ENCODE data around the gene DCAF17.
"Not testable (repeated sequence)": the region's sequence is repeated elsewhere in the genome, so short reads cannot be mapped to it uniquely, and the experiment has no call there.

DCAF17 gene

GRCh38 chr2:171404261-171404660, 29.8 kb upstream of the DCAF17 start:
- no peaks in the 10 kb centered on the region for H3K4me1 ChIP-seq (ENCODE audit: insufficient read depth, low read length)
- H3K27me3 ChIP-seq (ENCODE audit: insufficient read depth, low read length), result no peaks in the 10 kb centered on the region
- no peak overlapping the region for H3K4me3 ChIP-seq (ENCODE audit: low read length)
- no peaks in the 10 kb centered on the region for H3K36me3 ChIP-seq (ENCODE audit: insufficient read depth, low read length)
- H3K9me3 ChIP-seq (ENCODE audit: low read length), result no peaks in the 10 kb centered on the region
- no peak overlapping the region for H2AFZ ChIP-seq (ENCODE audit: low read depth, low read length)

- Histone ChIP-seq H3K27me3 (ENCODE audit: insufficient read depth, low read length) (no peaks in the 10 kb centered on the region), H3K4me3 (ENCODE audit: low read length) (no peak overlapping the region), H3K4me1 (ENCODE audit: insufficient read depth, low read length) (peaks cover 4% of the 10 kb centered on the region), H2AFZ (ENCODE audit: low read depth, low read length) (no peak overlapping the region), H3K36me3 (ENCODE audit: insufficient read depth, low read length) (no peaks in the 10 kb centered on the region), H3K9me3 (ENCODE audit: low read length) (no peaks in the 10 kb centered on the region)
Measured at GRCh38 chr2:171404719-171405118, 29.3 kb upstream of the DCAF17 start.

GRCh38 chr2:171405546-171405945, 28.5 kb upstream of the DCAF17 start:
- H2AFZ ChIP-seq (ENCODE audit: low read depth, low read length), result no peak overlapping the region
- H3K9me3 ChIP-seq (ENCODE audit: low read length), result no peaks in the 10 kb centered on the region
- H3K27me3 ChIP-seq (ENCODE audit: insufficient read depth, low read length), result no peaks in the 10 kb centered on the region
- H3K4me1 ChIP-seq (ENCODE audit: insufficient read depth, low read length), result peaks cover 5% of the 10 kb centered on the region
- no peak overlapping the region for H3K4me3 ChIP-seq (ENCODE audit: low read length)
- no peaks in the 10 kb centered on the region for H3K36me3 ChIP-seq (ENCODE audit: insufficient read depth, low read length)

- Histone ChIP-seq H2AFZ (ENCODE audit: low read depth, low read length) (no peak overlapping the region), H3K4me1 (ENCODE audit: insufficient read depth, low read length) (peaks cover 5% of the 10 kb centered on the region), H3K36me3 (ENCODE audit: insufficient read depth, low read length) (no peaks in the 10 kb centered on the region), H3K4me3 (ENCODE audit: low read length) (no peak overlapping the region), H3K9me3 (ENCODE audit: low read length) (no peaks in the 10 kb centered on the region), H3K27me3 (ENCODE audit: insufficient read depth, low read length) (no peaks in the 10 kb centered on the region)
Measured at GRCh38 chr2:171406044-171406443, 28.0 kb upstream of the DCAF17 start.

GRCh38 chr2:171407030-171407675, 26.9 kb upstream of the DCAF17 start:
- no peak overlapping the region for H2AFZ ChIP-seq (ENCODE audit: low read depth, low read length)
- H3K4me3 ChIP-seq (ENCODE audit: low read length), result no peak overlapping the region
- H3K36me3 ChIP-seq (ENCODE audit: insufficient read depth, low read length), result no peaks in the 10 kb centered on the region
- H3K27me3 ChIP-seq (ENCODE audit: insufficient read depth, low read length), result no peaks in the 10 kb centered on the region
- H3K4me1 ChIP-seq (ENCODE audit: insufficient read depth, low read length), result peaks cover 5% of the 10 kb centered on the region
- H3K9me3 ChIP-seq (ENCODE audit: low read length), result no peaks in the 10 kb centered on the region

- Histone ChIP-seq H3K27me3 (ENCODE audit: insufficient read depth, low read length) (no peaks in the 10 kb centered on the region), H3K36me3 (ENCODE audit: insufficient read depth, low read length) (no peaks in the 10 kb centered on the region), H2AFZ (ENCODE audit: low read depth, low read length) (no peak overlapping the region), H3K4me3 (ENCODE audit: low read length) (no peak overlapping the region), H3K9me3 (ENCODE audit: low read length) (no peaks in the 10 kb centered on the region), H3K4me1 (ENCODE audit: insufficient read depth, low read length) (peaks cover 5% of the 10 kb centered on the region)
Measured at GRCh38 chr2:171407676-171408044, 26.4 kb upstream of the DCAF17 start.

- no peaks in the 10 kb centered on the region for H3K27me3 ChIP-seq (ENCODE audit: insufficient read depth, low read length)
- no peak overlapping the region for H2AFZ ChIP-seq (ENCODE audit: low read depth, low read length)
- peaks cover 5% of the 10 kb centered on the region for H3K4me1 ChIP-seq (ENCODE audit: insufficient read depth, low read length)
- no peak overlapping the region for H3K4me3 ChIP-seq (ENCODE audit: low read length)
- H3K9me3 ChIP-seq (ENCODE audit: low read length), result no peaks in the 10 kb centered on the region
- H3K36me3 ChIP-seq (ENCODE audit: insufficient read depth, low read length), result no peaks in the 10 kb centered on the region
Measured at GRCh38 chr2:171409436-171409971, 24.5 kb upstream of the DCAF17 start.

GRCh38 chr2:171410101-171410500, 23.9 kb upstream of the DCAF17 start:
- Histone ChIP-seq H2AFZ (ENCODE audit: low read depth, low read length) (no peak overlapping the region), H3K4me3 (ENCODE audit: low read length) (no peak overlapping the region), H3K27me3 (ENCODE audit: insufficient read depth, low read length) (no peaks in the 10 kb centered on the region), H3K36me3 (ENCODE audit: insufficient read depth, low read length) (no peaks in the 10 kb centered on the region), H3K9me3 (ENCODE audit: low read length) (no peaks in the 10 kb centered on the region), H3K4me1 (ENCODE audit: insufficient read depth, low read length) (peaks cover 5% of the 10 kb centered on the region)

- Histone ChIP-seq H3K36me3 (ENCODE audit: insufficient read depth, low read length) (no peaks in the 10 kb centered on the region), H3K4me1 (ENCODE audit: insufficient read depth, low read length) (peaks cover 5% of the 10 kb centered on the region), H3K27me3 (ENCODE audit: insufficient read depth, low read length) (no peaks in the 10 kb centered on the region), H3K4me3 (ENCODE audit: low read length) (no peak overlapping the region), H3K9me3 (ENCODE audit: low read length) (no peaks in the 10 kb centered on the region), H2AFZ (ENCODE audit: low read depth, low read length) (no peak overlapping the region)
Measured at GRCh38 chr2:171410624-171411023, 23.4 kb upstream of the DCAF17 start.

GRCh38 chr2:171411214-171411613, 22.8 kb upstream of the DCAF17 start:
- H2AFZ ChIP-seq (ENCODE audit: low read depth, low read length), result no peak overlapping the region
- H3K4me1 ChIP-seq (ENCODE audit: insufficient read depth, low read length), result peaks cover 5% of the 10 kb centered on the region
- H3K27me3 ChIP-seq (ENCODE audit: insufficient read depth, low read length), result no peaks in the 10 kb centered on the region
- no peak overlapping the region for H3K4me3 ChIP-seq (ENCODE audit: low read length)
- H3K9me3 ChIP-seq (ENCODE audit: low read length), result no peaks in the 10 kb centered on the region
- no peaks in the 10 kb centered on the region for H3K36me3 ChIP-seq (ENCODE audit: insufficient read depth, low read length)

- Histone ChIP-seq H2AFZ (ENCODE audit: low read depth, low read length) (no peak overlapping the region), H3K4me1 (ENCODE audit: insufficient read depth, low read length) (peaks cover 5% of the 10 kb centered on the region), H3K27me3 (ENCODE audit: insufficient read depth, low read length) (no peaks in the 10 kb centered on the region), H3K36me3 (ENCODE audit: insufficient read depth, low read length) (no peaks in the 10 kb centered on the region), H3K4me3 (ENCODE audit: low read length) (no peak overlapping the region), H3K9me3 (ENCODE audit: low read length) (no peaks in the 10 kb centered on the region)
Measured at GRCh38 chr2:171411791-171412483, 22.1 kb upstream of the DCAF17 start.

- H3K36me3 ChIP-seq (ENCODE audit: insufficient read depth, low read length), result no peaks in the 10 kb centered on the region
- no peak overlapping the region for H3K4me3 ChIP-seq (ENCODE audit: low read length)
- no peaks in the 10 kb centered on the region for H3K9me3 ChIP-seq (ENCODE audit: low read length)
- no peaks in the 10 kb centered on the region for H3K27me3 ChIP-seq (ENCODE audit: insufficient read depth, low read length)
- no peak overlapping the region for H2AFZ ChIP-seq (ENCODE audit: low read depth, low read length)
- H3K4me1 ChIP-seq (ENCODE audit: insufficient read depth, low read length), result peaks cover 5% of the 10 kb centered on the region
Measured at GRCh38 chr2:171412571-171413175, 21.4 kb upstream of the DCAF17 start.

GRCh38 chr2:171414645-171415044, 19.4 kb upstream of the DCAF17 start:
- H3K9me3 ChIP-seq (ENCODE audit: low read length); H2AFZ ChIP-seq (ENCODE audit: low read depth, low read length); H3K4me1 ChIP-seq (ENCODE audit: insufficient read depth, low read length); H3K4me3 ChIP-seq (ENCODE audit: low read length); H3K36me3 ChIP-seq (ENCODE audit: insufficient read depth, low read length); H3K27me3 ChIP-seq (ENCODE audit: insufficient read depth, low read length): not testable (repeated sequence)
